Hematopoietic multipotent progenitor cell treated with erythropoietin and hydrocortisone succinate and interleukin-3 and kit ligand, for 6 days (in vitro differentiated cells): ENCODE data around the gene SPATA31C1.
"Not testable (repeated sequence)": the region's sequence is repeated elsewhere in the genome, so short reads cannot be mapped to it uniquely, and the experiment has no call there.

Experiments used
- DNase-seq: peaks from one replicate; pipeline ENCODE4 v3.0.0-alpha.2; 2015

Gene SPATA31C1

DNA sequence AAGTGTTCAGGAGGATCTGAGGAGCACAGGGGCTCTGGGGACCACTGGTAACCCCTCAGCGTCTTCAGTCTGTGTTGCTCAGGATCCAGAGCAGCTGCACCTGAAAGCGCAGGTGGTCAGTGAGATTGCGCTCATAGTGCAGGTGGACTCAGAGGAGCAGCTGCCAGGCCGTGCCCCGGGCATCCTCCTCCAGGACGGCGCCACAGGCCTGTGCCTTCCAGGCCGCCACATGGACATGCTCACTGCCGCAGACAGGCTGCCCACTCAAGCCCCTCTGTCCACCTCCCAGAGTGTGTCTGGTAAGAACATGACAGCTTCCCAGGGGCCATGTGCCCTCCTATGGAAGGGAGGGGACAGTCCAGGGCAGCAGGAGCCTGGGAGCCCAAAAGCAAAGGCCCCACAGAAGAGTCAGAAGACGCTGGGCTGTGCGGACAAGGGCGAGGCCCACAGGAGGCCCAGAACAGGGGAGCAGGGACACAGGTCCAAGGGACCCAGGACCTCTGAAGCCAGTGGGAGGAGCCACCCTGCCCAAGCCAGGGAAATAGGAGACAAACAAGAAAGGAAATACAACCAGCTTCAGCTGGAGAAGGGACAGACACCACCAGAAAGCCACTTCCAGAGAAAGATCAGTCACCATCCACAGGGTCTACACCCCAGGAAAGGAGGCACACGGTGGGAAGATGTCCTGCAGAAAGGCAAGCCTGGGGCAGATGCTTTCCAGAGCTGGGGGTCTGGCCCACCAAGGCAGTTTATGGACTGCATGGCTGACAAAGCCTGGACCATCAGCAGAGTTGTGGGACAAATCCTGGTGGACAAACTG, 29.9 kb upstream of the SPATA31C1 start:
- no peak for DNase-seq

DNA sequence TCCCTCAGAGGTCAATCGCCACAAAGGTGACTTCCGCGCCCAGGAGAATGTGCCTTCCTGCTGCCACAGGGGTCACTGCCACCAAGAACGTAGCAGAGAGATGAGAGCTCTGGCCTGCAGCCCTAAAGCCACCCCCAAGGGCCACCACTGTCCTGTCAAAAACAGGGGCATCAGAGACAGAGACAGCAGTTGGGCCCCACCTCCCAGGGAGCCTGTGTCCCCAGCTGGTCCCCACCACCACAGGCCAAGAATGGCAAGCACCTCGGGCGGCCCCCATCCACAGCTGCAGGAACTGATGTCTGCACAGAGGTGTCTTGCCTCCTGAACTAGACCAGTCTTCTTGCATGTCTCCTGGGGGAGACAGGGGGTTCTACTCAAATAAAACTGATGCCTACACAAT, 29.3 kb upstream of the SPATA31C1 start:
- no peak for DNase-seq

DNA sequence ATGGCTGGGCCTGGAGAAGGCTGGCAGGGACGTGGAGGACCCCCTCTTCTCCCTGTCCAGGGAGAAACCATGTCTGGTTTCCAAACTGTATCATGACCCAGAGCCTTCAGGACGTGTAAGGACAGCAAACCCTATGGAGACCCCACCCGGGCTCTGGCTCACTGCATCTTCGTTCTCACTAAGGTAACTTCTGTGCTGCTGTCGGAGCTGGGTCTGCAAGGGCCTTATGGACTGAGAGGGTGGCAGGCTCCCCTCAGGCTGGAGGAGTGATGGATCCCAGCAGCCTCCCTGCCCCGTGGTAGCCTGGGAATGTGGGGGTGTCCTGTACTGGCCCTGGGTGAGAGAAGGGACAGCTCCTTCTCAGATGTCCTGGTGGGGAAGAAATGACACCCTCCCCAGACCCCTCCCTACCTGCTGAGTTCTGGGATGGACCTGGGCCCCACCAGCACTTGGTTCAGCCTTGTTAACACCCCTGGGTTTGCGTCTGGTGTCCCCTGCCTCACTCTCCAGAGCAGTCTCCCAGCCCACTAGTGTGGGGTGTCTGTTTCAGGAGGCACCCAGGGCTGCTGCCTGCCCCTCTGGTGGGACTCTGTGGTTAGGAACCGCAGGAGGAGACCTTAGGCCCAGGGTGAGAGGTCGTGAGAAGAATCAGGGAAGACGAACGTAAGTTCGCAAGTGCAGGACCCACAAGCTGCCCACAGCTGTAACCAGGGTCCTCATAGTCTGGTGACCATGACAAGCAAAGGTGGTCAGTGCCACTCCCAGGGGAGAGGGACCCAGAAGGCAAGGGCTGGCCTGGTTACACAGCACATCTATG, 28.5 kb upstream of the SPATA31C1 start:
- no peak for DNase-seq

DNA sequence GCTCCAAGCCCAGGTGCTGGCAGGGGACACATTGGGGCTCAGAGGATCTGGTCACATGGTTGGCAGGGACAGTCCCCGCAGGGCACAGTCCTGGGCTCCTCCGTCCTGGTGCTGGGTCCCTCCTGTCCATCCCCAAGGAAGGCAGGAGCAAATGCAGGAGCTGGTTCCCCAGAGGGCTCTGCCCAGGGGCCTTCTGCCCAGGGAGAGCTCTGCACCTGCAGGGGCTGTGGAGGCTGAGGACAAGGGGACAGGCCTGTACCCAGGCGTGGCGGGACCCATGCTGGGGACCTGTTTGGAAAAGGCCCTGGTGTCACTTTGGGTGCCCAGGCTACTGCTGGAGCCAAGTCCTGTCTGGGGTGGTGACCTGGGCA, 27.9 kb upstream of the SPATA31C1 start:
- no peak for DNase-seq

DNA sequence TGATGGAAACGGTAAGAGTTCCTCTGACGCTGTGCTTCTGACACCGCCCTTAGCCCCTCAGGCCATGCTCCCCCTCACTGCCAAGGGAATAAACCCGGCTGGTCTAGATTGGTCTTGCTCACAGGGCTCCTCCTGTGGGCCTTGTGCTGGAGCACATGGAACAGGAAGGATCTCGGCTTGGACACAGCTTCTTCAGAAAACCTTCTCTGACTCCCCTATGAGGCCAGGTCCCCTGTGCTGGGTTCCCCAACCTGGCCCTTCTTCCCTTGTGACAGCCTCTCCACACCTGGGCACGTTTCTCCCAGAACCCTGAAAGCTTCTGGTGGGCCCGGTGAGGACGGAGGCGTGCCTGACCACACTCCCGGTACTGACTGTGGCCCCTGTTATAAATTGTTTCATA, 26.9 kb upstream of the SPATA31C1 start:
- no peak for DNase-seq

DNA sequence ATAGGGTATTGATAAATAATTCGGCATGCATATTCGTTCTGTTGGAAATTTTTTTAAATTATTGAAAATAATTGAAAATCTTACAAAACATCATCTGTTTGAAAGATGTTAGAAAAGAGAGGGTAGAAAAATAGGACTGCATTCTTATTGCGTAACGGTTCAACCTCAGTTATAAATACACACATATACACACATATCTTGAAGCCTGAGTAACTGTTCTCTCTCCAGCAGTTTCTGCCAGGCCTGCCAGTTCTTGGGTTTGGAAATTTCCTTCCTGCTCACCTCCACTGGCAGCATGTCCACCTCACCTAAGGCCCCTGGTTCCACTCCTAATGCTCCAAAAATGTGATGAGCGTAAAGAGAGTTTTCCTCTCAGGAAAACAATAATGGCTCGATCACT, 26.0 kb upstream of the SPATA31C1 start:
- no peak for DNase-seq

DNA sequence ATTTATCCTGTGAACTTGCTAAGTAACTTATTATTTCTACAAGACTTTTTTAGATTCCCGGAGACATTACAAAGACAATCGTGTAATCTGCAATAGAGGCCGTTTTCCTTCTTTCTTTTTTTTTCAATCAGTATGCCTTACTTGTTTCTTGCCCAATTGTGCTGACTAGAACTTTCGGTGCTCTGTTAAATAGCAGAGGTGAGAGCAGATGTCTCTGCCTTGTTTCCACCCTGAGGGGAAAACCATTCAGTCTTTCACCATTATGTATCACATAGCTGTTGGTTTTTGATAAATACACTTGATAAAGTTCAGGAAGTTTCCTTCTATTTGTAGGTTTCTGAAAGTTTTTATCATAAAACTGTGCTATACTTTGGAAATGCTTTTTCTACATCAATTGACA, 24.8 kb upstream of the SPATA31C1 start:
- no peak for DNase-seq

DNA sequence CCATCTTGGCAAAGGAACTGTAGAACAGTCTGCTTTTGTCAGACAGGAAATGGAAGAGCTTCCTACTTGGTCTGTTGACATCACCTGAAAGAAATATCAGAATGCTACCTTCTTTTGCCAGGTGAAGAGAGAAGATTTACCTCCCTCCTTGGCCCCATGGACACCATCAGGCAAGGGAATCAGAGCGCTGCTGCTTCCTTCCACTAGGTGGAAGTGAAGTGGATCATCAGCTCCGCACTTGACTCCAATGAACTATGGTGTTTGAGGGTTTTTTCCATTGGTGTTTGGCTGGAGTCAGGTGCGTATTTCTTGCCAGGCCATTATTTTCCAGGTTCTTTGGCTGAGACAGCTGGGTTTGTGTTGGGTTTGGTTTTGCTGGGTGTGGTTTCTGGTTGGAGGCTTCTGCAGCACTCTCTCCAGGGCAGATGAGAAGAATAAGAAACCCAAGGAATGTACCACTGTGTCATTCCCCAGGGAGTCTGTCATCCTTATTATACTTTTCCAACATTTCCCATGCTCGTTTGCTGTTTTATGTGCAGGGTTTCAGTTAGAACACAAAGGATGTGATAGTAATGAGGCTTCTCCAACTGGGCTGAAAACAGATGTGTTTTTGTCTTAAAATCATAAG, 22.6 kb upstream of the SPATA31C1 start:
- DNase-seq: no peak

DNA sequence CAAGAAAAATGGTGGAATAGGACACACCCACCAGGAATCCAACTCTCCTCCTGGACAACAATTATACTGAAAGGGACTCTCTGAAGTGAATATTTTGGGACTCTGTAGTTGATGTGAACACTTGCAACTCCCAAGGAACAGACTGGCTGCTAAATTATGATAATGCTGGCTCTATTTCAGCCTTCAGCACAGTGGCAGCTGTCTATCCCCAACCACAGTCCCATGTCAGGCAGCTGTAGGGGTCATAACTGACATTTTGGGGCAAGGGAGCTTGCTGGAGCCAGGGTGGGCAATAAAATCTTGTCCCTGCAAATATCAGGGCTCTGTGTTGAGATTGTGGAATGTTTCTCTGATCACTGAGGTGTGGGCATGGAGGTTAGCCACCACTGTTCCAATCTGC, 20.9 kb upstream of the SPATA31C1 start:
- DNase-seq: no peak

DNA sequence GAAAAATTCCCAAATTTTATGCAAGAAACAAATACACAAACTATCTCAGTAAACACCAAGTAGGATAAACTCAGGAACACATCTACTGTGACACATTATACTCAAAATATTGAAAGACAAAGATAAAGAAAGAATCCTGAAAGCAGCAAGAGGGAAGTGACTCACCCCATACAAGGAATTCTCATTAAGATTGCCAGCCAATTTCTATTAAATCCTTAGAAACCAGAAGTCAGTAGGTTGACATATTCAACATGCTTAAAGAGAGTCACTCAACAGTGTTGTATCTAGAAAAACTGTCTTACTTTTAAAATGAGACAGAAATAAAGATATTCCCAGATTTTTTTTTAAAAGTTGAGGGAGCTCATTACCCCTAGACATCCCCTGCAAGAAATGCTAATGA, 19.6 kb upstream of the SPATA31C1 start:
- no peak for DNase-seq

DNA sequence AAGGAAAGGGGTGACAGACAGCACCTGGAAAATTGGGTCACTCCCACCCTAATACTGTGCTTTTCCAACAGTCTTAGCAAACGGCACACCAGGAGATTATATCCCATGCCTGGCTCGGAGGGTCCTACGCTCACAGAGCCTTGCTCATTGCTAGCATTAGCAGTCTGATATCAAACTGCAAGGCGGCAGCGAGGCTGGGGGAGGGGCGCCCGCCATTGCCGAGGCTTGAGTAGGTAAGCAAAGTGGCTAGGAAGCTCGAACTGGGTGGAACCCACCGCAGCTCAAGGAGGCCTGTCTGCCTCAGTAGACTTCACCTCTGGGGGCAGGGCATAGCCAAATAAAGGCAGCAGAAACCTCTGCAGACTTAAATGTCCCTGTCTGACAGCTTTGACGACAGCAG, 15.4 kb upstream of the SPATA31C1 start:
- not testable (repeated sequence) for DNase-seq

DNA sequence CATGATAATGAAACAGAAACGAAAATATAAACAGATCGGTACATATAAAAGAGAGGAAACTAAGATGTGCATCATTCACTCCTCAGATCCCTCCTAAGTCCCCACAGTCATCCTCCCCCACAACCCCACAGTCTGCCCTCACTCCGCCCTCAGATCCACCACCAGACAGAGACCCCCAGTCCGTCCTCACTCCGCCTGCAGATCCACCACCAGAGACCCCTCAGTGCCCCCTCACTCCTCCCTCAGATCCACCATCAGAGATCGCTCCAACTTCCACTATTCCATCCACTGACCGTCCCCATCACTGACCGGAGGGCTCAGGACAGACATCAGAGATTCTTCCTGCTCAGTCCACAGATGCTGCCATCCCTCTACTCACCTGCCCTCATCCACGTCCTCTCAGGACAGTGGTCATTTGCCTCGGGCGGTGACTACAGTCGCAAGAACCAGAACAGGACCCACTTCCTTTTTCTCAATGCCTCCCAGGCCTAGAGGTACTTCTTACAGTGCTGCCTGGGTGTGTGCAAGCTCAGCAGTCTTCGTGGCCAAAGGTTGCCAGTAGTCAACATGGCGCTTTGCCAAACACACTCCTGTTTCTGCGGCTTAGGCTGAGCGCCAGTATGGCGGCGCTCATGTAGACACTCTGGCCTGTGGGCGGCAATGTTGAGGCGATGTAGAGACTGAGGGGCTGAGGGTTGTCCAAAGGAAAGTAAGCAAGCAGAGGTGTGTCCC, 8.3 kb upstream of the SPATA31C1 start:
- peak; percentile 41 for DNase-seq

DNA sequence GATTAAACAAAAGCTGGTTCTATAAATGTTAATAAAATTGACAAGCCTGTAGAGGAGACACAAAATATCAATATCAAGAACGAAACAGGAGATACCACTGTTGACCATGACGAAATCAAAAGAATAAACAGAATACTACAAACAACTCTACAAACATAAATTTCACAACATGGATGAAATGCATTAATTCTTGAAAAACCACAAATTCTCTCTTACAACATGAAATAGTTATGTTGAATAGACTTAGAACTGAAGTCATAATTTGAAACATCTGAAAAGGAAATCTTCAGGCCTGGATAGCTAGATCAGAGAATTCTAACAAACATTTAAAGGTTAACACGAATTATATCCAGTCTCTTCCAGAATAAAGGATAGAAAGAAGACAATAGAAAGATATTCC, 6.9 kb upstream of the SPATA31C1 start:
- DNase-seq: no peak

DNA sequence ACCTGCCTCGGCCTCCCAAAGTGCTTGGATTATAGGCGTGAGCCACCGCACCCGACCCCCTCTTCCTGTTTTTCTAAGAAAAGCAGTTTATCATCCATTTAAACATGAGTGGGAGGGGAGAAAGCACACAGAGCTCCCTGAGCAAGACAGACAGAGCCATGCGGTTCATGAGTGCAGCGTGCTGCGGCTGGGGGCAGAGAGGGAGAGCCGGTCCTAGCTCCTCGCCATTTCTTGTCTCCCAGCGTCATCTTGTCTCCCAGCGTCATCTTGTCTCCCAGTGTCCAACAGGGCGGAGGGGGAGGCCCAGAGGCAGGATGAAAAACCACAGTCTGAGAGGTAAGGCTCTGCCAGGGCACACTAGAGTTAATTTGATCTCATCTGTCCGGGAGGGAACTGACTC, 1.3 kb downstream of the SPATA31C1 start:
- peak; percentile 4 for DNase-seq

DNA sequence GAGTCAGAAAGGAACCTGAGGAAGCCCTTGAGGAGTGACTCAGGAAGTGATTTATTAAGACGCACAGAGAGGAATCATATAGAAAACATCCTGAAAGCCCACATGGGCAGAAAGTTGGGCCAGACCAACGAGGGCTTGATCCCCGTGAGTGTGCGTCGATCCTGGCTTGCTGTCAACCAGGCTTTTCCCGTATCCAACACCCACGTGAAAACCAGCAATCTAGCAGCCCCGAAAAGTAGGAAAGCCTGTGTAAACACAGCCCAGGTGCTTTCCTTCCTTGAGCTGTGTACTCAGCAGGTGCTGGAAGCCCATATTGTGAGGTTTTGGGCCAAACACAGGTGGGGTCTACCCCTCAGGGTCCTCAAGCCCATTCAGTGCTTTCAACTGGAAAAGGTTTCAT, 3.8 kb downstream of the SPATA31C1 start:
- not testable (repeated sequence) for DNase-seq

DNA sequence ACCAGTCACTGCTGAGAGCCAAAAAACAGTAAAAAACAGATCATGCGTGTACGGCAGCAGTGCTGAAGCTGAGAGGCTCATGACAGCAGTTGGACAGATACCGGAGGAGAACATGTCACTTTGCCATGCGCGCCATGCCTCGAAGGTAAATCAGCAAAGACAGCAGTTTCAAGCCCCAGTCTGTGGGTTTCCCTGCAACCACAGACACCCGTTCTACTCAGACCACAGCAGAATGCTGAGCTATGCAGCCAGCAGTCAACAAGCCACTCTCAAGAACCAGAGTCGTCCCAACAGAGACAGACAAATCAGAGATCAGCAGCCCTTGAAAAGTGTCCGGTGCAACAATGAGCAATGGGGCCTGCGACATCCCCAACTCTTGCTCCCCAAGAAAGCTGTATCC, 5.2 kb downstream of the SPATA31C1 start:
- not testable (repeated sequence) for DNase-seq

DNA sequence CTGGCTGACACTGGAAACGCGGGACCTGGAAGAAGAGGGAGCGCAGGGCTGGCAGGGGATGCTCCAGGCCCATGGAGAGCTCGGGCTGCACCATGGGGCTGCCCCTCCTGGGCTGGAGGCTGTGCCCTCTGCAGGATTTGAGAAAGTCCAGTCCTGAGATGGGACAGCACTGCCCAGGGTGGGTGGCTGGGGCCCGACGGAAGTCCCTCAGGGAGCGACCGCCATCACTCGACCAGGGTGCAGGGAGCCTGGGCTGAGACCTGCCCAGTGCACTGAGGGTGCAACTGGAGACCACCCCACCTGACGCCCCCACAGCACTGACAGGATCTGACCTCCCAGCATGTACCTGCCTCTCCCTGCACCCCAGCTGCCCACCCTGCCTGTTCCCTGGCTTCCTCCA, 7.1 kb downstream of the SPATA31C1 start:
- not testable (repeated sequence) for DNase-seq

DNA sequence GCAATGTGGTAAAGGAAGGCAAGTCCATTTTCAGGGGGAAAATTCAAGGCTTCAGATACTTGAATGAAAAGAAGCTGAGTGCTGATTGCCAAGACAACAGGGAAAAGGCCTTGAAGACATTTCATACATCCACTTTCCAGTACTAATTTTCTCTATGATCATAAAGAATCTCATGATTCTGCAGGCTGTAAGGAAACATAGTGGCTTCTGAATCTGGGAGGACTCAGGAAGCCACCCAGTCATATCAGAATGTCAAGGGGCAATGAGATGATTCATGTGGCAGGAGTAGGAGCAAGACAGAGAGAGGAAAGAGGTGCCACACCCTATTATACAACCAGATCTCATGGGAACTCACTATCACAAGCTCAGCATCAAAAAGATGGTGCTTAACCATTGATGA, 11.4 kb downstream of the SPATA31C1 start:
- DNase-seq: not testable (repeated sequence)

DNA sequence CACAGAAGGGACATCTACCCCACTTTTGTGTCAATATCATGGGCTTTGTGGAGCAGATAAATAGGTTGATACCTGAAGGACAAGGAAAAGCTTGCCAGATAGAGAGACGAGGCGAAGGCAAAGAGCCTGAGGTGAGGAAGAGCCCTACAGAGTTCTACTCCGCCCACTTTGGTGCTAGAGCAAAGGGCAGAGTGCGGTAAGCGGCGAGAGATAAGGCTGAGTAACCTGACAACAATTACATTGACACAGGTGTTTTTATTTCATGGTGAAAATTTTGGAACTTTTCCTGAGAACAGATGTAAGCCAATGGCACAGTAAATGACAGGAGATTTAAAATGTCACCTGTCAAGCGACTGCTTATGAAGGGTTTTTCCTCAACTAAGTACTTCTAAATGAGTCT, 16.7 kb downstream of the SPATA31C1 start:
- DNase-seq: not testable (repeated sequence)

DNA sequence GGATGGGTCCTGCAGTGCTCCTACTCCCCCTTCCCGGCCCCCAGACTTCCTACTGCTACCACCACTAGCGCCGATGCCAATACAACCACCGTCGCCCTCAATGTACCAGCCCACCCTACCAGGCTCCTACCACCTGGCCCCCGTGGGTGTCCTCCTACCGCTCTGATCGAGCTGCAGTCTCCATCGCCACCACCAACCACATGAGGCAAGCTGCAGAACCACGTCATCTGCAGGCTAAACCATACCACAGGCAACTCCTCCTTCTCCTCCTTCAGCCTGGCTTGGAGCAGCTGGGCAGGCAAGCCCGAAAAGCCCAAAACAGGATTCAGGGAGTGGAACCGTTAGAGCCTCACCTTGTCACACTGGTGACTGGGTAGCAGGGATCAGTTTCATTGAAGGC, 19.6 kb downstream of the SPATA31C1 start:
- DNase-seq: peak; percentile 29

DNA sequence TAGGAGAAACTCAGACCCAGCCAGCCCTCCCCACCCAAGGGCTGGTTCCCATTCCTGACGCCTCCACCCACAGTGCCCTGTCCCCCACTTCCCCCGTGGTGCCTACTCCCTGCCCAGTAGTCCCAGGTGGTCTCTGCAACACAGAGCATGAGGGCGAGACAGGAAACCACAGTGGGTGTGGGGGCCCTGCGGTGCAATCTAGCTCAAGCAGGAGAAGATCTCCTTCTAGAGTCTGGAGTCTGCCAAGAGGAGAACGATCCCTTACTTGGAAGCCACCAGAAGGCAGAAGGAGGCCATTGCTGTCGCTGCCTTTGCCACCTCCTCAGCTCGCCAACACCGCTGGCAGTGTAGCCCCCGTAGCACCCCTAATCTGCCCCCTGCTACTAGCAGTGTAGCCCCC, 20.2 kb downstream of the SPATA31C1 start:
- peak; percentile 78 for DNase-seq

DNA sequence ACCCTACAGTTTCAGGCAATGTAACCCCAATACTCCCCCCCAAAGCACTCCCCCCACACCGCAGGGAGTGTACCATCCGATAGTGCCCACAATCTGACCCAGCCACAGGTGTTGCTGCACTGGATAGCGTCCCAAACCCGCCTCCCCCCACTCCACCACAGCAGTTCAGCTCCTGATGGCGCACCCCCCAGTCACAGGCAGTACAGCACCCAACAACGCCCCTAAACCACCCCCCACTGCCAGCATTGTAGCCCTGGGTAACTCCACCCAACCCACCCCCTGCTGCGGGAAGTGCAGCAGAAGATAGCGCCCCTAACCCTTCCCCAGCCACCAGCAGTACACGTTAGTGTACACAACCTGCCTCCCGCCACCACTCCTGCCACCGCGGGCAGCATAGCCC, 20.6 kb downstream of the SPATA31C1 start:
- peak; percentile 67 for DNase-seq

DNA sequence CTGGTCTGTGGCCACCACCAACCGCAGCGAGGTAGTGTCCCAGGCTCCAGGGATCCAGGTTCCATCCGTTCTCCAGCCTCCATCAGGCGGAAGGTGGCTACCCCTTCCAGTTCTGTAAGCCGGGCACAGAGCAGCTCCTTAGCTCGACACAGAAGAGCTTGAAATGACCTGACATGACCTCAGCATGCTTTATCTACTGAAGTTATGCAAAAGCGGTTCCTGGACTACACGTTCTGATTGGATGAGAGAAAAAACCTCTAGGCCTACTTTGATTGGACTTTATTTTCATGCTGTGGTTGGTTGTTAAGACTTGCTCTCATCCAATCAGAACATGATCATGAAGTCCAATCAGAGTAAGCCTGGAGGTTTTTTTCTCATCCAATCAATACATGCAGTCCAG, 21.3 kb downstream of the SPATA31C1 start:
- DNase-seq: peak; percentile 45
